ENCODE data around the gene ETV3L. TPM values are rescaled to one million over a fixed set of nuclear protein-coding genes. Genes with fewer than 3 reads are reported as not detected.

The ETV3L gene
- total RNA-seq, 1 donor from 2014 or later: not detected

GRCh38 chr1:157044326-157044725 lies 55.3 kb downstream of the ETV3L start:
- TF ChIP-seq, protein P1, sequence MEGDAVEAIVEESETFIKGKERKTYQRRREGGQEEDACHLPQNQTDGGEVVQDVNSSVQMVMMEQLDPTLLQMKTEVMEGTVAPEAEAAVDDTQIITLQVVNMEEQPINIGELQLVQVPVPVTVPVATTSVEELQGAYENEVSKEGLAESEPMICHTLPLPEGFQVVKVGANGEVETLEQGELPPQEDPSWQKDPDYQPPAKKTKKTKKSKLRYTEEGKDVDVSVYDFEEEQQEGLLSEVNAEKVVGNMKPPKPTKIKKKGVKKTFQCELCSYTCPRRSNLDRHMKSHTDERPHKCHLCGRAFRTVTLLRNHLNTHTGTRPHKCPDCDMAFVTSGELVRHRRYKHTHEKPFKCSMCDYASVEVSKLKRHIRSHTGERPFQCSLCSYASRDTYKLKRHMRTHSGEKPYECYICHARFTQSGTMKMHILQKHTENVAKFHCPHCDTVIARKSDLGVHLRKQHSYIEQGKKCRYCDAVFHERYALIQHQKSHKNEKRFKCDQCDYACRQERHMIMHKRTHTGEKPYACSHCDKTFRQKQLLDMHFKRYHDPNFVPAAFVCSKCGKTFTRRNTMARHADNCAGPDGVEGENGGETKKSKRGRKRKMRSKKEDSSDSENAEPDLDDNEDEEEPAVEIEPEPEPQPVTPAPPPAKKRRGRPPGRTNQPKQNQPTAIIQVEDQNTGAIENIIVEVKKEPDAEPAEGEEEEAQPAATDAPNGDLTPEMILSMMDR (IDR thresholded peaks at IDR 0.05): no peak
- no peak for TF ChIP-seq POLR2A (IDR thresholded peaks at IDR 0.05)
- no peak for TF ChIP-seq POLR2AphosphoS5 (IDR thresholded peaks at IDR 0.05; ENCODE audit: insufficient read depth in 1 of 2, low read depth in 1 of 2)
- Histone ChIP-seq H3K27ac (no peak overlapping the region), H3K4me3 (peak overlapping the region; percentile 22 to 64), H3K36me3 (no peaks in the 10 kb centered on the region), H3K9me3 (no peaks in the 10 kb centered on the region), H3K4me1 (peaks cover 49% of the 10 kb centered on the region), H3K27me3 (no peaks in the 10 kb centered on the region)
- intact Hi-C loops (cut with DNase I): no loop called here
- no peak for DNase-seq (ENCODE audit: extremely low spot score in 2 of 2)

DNA sequence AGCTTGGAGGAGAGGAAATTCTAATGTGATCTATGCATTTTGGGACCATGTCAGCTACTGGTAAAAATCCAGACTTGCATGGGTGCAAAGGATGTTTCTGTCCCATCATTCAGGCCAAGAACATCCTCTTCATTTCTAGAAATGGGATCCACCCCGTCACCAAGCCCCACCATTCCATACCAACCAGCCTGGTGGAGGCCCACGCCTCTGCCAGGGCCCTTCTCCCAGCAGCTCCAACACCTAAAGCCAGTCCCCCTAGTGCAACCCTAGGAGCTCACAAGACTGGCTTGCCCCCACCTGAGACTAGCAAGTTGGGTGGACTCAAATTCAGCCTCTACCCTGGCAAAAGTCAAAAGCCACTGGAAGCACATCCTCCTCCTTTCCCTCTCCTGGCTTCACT lies 55.9 kb downstream of the ETV3L start:
- TF ChIP-seq POLR2AphosphoS5 (IDR thresholded peaks at IDR 0.05; ENCODE audit: insufficient read depth in 1 of 2, low read depth in 1 of 2) (no peak), POLR2A (IDR thresholded peaks at IDR 0.05) (no peak)
- TF ChIP-seq, protein P1 (IDR thresholded peaks at IDR 0.05): no peak
- intact Hi-C loops (cut with DNase I): no loop called here
- peaks cover 55% of the 10 kb centered on the region for H3K4me1 ChIP-seq
- no peaks in the 10 kb centered on the region for H3K27me3 ChIP-seq
- no peaks in the 10 kb centered on the region for H3K9me3 ChIP-seq
- H3K36me3 ChIP-seq: no peaks in the 10 kb centered on the region
- DNase-seq (ENCODE audit: extremely low spot score in 2 of 2): no peak
- peak overlapping the region; percentile 22 to 64 for H3K4me3 ChIP-seq
- no peak overlapping the region for H3K27ac ChIP-seq

DNA sequence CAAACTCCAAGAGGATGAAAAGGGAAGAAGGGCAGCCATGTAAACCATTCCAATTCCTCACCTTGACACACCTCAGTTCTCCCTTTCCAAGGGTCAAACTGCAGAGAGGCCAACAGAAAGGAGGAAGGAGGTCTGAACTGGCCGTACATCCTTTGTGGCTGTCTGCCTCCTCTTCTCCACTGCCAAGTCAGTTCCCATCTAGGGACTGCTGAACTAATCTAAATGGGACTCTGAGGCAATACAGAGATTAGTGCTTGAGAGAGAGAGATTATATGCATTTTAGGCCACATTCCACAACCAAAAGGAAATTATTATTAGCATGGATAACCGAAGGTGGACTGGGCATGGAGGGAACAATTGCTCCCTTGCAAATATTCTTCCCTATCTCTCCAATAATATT lies 56.8 kb downstream of the ETV3L start:
- Histone ChIP-seq H3K27me3 (no peaks in the 10 kb centered on the region), H3K4me3 (peak overlapping the region; percentile 22 to 64), H3K9me3 (no peaks in the 10 kb centered on the region), H3K27ac (no peak overlapping the region), H3K36me3 (no peaks in the 10 kb centered on the region), H3K4me1 (peaks cover 55% of the 10 kb centered on the region)
- intact Hi-C loops (cut with DNase I): no loop called here
- no peak for TF ChIP-seq POLR2AphosphoS5 (IDR thresholded peaks at IDR 0.05; ENCODE audit: insufficient read depth in 1 of 2, low read depth in 1 of 2)
- no peak for TF ChIP-seq POLR2A (IDR thresholded peaks at IDR 0.05)
- TF ChIP-seq, protein P1 (IDR thresholded peaks at IDR 0.05): no peak
- DNase-seq (ENCODE audit: extremely low spot score in 2 of 2): no peak

Other genes starting within 250 kb of the ETV3L start
- not detected for gene INSRR, start 240.7 kb downstream of the ETV3L start, total RNA-seq
- gene NTRK1, start 238.9 kb downstream of the ETV3L start, total RNA-seq: 2.9 TPM
- gene PEAR1, start 206.1 kb downstream of the ETV3L start, total RNA-seq: 11.5 TPM
- gene LRRC71, start 179.2 kb downstream of the ETV3L start, total RNA-seq: not detected
- 29.2 TPM for gene ARHGEF11, start 54.1 kb downstream of the ETV3L start, total RNA-seq
- 37.3 TPM for gene ETV3, start 38.6 kb upstream of the ETV3L start, total RNA-seq